ENCODE data around the gene ZNF25. TPM values are rescaled to one million over a fixed set of nuclear protein-coding genes. Genes with fewer than 3 reads are reported as not detected.

The ZNF25 gene
- total and polyA plus RNA-seq, 2 of the 4 experiments (the other 2 are of a cell fraction), result 5.1 to 9.5 TPM

- TF ChIP-seq RFX5 (IDR thresholded peaks at IDR 0.05; ENCODE audit: low read depth, low read length) (no peak), MXI1 (IDR thresholded peaks at IDR 0.05; ENCODE audit: borderline replicate concordance, low read depth, low read length) (no peak), CEBPB (IDR thresholded peaks at IDR 0.05; ENCODE audit: low read depth, low read length) (no peak), RCOR1 (IDR thresholded peaks at IDR 0.05; ENCODE audit: insufficient replicate concordance, low read length) (no peak), MAFK (IDR thresholded peaks at IDR 0.05; ENCODE audit: low read depth, low read length) (no peak), NFE2L2 (IDR thresholded peaks at IDR 0.05; ENCODE audit: low read depth, low read length) (no peak), RAD21 (IDR thresholded peaks at IDR 0.05; ENCODE audit: low read length) (no peak), POLR2A (IDR thresholded peaks at IDR 0.05; ENCODE audit: low read depth, low read length) (no peak), FOS (IDR thresholded peaks at IDR 0.05; ENCODE audit: low read depth, low read length) (no peak), USF2 (IDR thresholded peaks at IDR 0.05; ENCODE audit: low read depth, low read length) (no peak), MAZ (IDR thresholded peaks at IDR 0.05; ENCODE audit: borderline replicate concordance, low read depth, low read length) (no peak), ELK1 (IDR thresholded peaks at IDR 0.05; ENCODE audit: borderline replicate concordance, low read depth, low read length) (no peak), SMC3 (IDR thresholded peaks at IDR 0.05; ENCODE audit: low read depth, low read length) (no peak), BHLHE40 (IDR thresholded peaks at IDR 0.05; ENCODE audit: low read depth, low read length) (no peak)
- no peaks in the 10 kb centered on the region for H3K9me1 ChIP-seq (ENCODE audit: insufficient read depth, low read length)
- dilution Hi-C loops (cut with HindIII; ENCODE audit: low sequenced_read_pairs, unreplicated experiment) (no loop called here), in situ Hi-C loops (cut with MboI; ENCODE audit: low sequenced_read_pairs) (no loop called here), intact Hi-C loops (cut with micrococcal nuclease) (no loop called here)
- BruUV-seq (replicated peaks), result no TSS peak
- no peak overlapping the region for H3K14ac ChIP-seq (replicated peaks; ENCODE audit: low read depth, low read length)
- H2AK5ac ChIP-seq (ENCODE audit: low read depth, low read length), result no peak overlapping the region
- H3K27me3 ChIP-seq (ENCODE audit: control insufficient read depth, insufficient read depth, low read length), result no peaks in the 10 kb centered on the region
- no peaks in the 10 kb centered on the region for H4K20me1 ChIP-seq (ENCODE audit: insufficient read depth, low read length)
- H3K4me3 ChIP-seq (ENCODE audit: insufficient read depth, low read depth, low read length), result no peak overlapping the region
- peaks cover 5% of the 10 kb centered on the region; the same call in 1 of the 2 replicates for H3K9me3 ChIP-seq (ENCODE audit: control insufficient read depth, insufficient read depth, low read length)
- no CpG with 5 or more reads among the region's 2 CpGs for WGBS, 2 experiments (ENCODE audit: extremely low coverage in 2 of 2, insufficient read length in 1 of 2)
- no peak overlapping the region for H3K23ac ChIP-seq (ENCODE audit: low read depth, low read length)
- no peak overlapping the region for H4K5ac ChIP-seq (ENCODE audit: low read depth, low read length)
- no peak overlapping the region for H3K4me2 ChIP-seq (ENCODE audit: low read depth, low read length)
- DNase-seq (no peak), ATAC-seq (ENCODE audit: low read depth) (peak; percentile 59)
- H3K18ac ChIP-seq (ENCODE audit: low read depth, low read length), result no peak overlapping the region
- H3K79me1 ChIP-seq (ENCODE audit: low read depth in 1 of 2, low read length in 2 of 2), result no peaks in the 10 kb centered on the region
- ChIA-PET CTCF (no interaction called here), POLR2A (ENCODE audit: unreplicated experiment) (no interaction called here)
- H2AFZ ChIP-seq (replicated peaks; ENCODE audit: low read length, poor library complexity), result no peak overlapping the region
- no peak overlapping the region for H2BK20ac ChIP-seq (ENCODE audit: low read depth, low read length)
- no peak overlapping the region for H2BK5ac ChIP-seq (ENCODE audit: low read depth, low read length, poor library complexity, severe bottlenecking)
- H2AK9ac ChIP-seq (replicated peaks; ENCODE audit: low read depth, low read length, poor library complexity), result no peak overlapping the region
- no peak overlapping the region for H3K56ac ChIP-seq (ENCODE audit: extremely low read depth, insufficient read depth, low read length)
- H3K4me1 ChIP-seq (ENCODE audit: control insufficient read depth, insufficient read depth, low read length), result no peaks in the 10 kb centered on the region
- peaks cover 7% of the 10 kb centered on the region; the same call in 1 of the 2 replicates for H3K36me3 ChIP-seq (ENCODE audit: control insufficient read depth, insufficient read depth, low read length)
- H3K4ac ChIP-seq (ENCODE audit: low read depth, low read length), result no peak overlapping the region
- H3K27ac ChIP-seq (ENCODE audit: insufficient read depth, low read length), result no peak overlapping the region
- no peak overlapping the region for H2BK15ac ChIP-seq (ENCODE audit: low read depth, low read length)
- H2BK120ac ChIP-seq (ENCODE audit: low read depth, low read length), result no peak overlapping the region
- no peak overlapping the region for H3K9ac ChIP-seq (ENCODE audit: low read depth, low read length)
- no peak overlapping the region for H4K91ac ChIP-seq (ENCODE audit: insufficient read depth, low read depth, low read length)
- no peak overlapping the region for H4K8ac ChIP-seq (ENCODE audit: low read depth in 2 of 2, low read length in 2 of 2)
These were observed 15.8 kb downstream of the ZNF25 start for GRCh38 chr10:37960591-37961137.
